Smooth muscle cell (in vitro differentiated cells): ENCODE measurements around the gene CACNB1. TPM values are rescaled to one million over a fixed set of nuclear protein-coding genes. Genes with fewer than 3 reads are reported as not detected.

Experiments
- DNase-seq: peaks from one replicate; lab custom pipeline; 2025; ENCODE audit not compliant: unreplicated experiment; lab: John Stamatoyannopoulos, UW
- H2AFZ ChIP-seq: fragments of 200-600 bp; sonication (generic); 2 replicates; pipeline ENCODE4 v1.6.0; 2016; ENCODE audit warnings: antibody characterized with exemption, low read depth, mild to moderate bottlenecking
- H3F3A ChIP-seq: fragments of 200-600 bp; sonication (generic); 2 replicates; pipeline ENCODE4 v1.6.0; 2017; ENCODE audit warnings: antibody characterized with exemption, low read depth
- H3K27ac ChIP-seq: fragments of 200-600 bp; sonication (generic); 2 replicates; pipeline ENCODE4 v1.5.1; 2016; ENCODE audit warnings: low read depth, mild to moderate bottlenecking
- H3K27me3 ChIP-seq: fragments of 200-600 bp; sonication (generic); 2 replicates; pipeline ENCODE4 v1.6.1; 2016; ENCODE audit warnings: low read depth, mild to moderate bottlenecking
- H3K36me3 ChIP-seq: fragments of 200-600 bp; sonication (generic); 2 replicates; pipeline ENCODE4 v1.5.1; 2016; ENCODE audit warnings: low read depth
- H3K4me1 ChIP-seq: fragments of 200-600 bp; sonication (generic); 2 replicates; pipeline ENCODE4 v1.5.1; 2016; ENCODE audit warnings: low read depth
- H3K4me2 ChIP-seq: fragments of 200-600 bp; sonication (generic); 2 replicates; pipeline ENCODE4 v1.6.0; 2016; ENCODE audit warnings: mild to moderate bottlenecking
- H3K4me3 ChIP-seq: fragments of 200-600 bp; sonication (generic); 2 replicates; pipeline ENCODE4 v1.5.1; 2016; ENCODE audit warnings: mild to moderate bottlenecking
- H3K79me2 ChIP-seq: fragments of 200-600 bp; sonication (generic); 2 replicates; pipeline ENCODE4 v1.6.0; 2016; ENCODE audit warnings: low read depth, mild to moderate bottlenecking
- H3K9ac ChIP-seq: fragments of 200-600 bp; sonication (generic); 2 replicates; pipeline ENCODE4 v1.6.0; 2016; ENCODE audit warnings: low read depth
- H3K9me3 ChIP-seq: fragments of 200-600 bp; sonication (generic); replicated peaks from 2 replicates; pipeline ENCODE4 v1.5.1; 2016; ENCODE audit warnings: low read depth
- H4K20me1 ChIP-seq: fragments of 200-600 bp; sonication (generic); 2 replicates; pipeline ENCODE4 v1.6.0; 2016; ENCODE audit warnings: low read depth
- CTCF ChIP-seq: fragments of 200-600 bp; sonication (generic); IDR thresholded peaks from 2 replicates; pipeline ENCODE4 v1.5.1; 2017; ENCODE audit warnings: borderline replicate concordance, mild to moderate bottlenecking, antibody characterized with exemption; ENCODE audit not compliant: insufficient read depth, poor library complexity, severe bottlenecking
- WGBS: methylation state at CpG from one replicate; pipeline ENCODE4 v1.1.7; 2016; ENCODE audit warnings: low lambda C conversion rate; 5-methylcytosine and 5-hydroxymethylcytosine counted together
- polyA plus RNA-seq: library from polyadenylated mRNA; unstranded; fragments of >200 nt; fragmentation: Nextera tagmentation; extraction: Ambion mirVana; gene quantifications from 2 replicates; pipeline ENCODE4 v1.2.1, GENCODE V29; 2016
- total RNA-seq: library from RNA; depleted of rRNA; stranded (reverse); fragments of >200 nt; gene quantifications from 2 replicates; pipeline ENCODE4 v1.2.3, GENCODE V29; 2014

The CACNB1 gene
- total and polyA plus RNA-seq, 2 experiments from 2014 or later = 7.1 to 9.2 TPM

DNA sequence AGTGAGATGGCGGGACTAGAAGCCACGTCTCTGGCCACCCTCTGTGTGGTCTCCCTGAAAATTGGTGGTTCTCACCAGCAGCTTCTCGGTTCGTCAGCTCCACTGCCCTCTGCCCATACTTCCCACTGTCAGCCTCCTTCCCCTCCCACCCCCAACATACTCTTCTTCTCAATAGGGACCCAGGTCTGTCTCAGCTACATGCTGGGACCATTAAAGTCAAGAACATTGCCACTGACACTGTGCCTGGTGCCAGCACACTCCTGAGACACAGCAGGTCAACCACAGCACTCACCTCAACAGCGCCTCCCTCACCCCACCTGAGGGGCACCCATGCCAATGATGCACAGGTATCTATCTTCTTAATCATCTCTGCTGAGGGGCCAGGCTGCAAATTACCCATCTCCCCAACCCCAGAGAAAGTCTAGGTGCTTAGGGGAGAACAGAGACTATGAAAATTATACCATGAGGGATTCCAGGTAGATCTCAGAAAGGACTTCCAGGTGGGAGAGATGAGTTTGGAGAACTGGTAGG, 47.3 kb downstream of the CACNB1 start:
- Histone ChIP-seq H3K9ac (no peak overlapping the region), H3F3A (no peaks in the 10 kb centered on the region), H3K4me2 (no peak overlapping the region), H2AFZ (no peak overlapping the region), H3K27me3 (peaks cover 11% of the 10 kb centered on the region), H3K9me3 (no peaks in the 10 kb centered on the region), H3K4me3 (no peak overlapping the region), H3K27ac (no peak overlapping the region), H3K36me3 (no peaks in the 10 kb centered on the region), H3K4me1 (peaks cover 6% of the 10 kb centered on the region), H4K20me1 (no peaks in the 10 kb centered on the region), H3K79me2 (no peaks in the 10 kb centered on the region)
- no peak for DNase-seq
- no peak for TF ChIP-seq CTCF
- WGBS = 79% methylated on average over 5 of the region's 5 CpGs

DNA sequence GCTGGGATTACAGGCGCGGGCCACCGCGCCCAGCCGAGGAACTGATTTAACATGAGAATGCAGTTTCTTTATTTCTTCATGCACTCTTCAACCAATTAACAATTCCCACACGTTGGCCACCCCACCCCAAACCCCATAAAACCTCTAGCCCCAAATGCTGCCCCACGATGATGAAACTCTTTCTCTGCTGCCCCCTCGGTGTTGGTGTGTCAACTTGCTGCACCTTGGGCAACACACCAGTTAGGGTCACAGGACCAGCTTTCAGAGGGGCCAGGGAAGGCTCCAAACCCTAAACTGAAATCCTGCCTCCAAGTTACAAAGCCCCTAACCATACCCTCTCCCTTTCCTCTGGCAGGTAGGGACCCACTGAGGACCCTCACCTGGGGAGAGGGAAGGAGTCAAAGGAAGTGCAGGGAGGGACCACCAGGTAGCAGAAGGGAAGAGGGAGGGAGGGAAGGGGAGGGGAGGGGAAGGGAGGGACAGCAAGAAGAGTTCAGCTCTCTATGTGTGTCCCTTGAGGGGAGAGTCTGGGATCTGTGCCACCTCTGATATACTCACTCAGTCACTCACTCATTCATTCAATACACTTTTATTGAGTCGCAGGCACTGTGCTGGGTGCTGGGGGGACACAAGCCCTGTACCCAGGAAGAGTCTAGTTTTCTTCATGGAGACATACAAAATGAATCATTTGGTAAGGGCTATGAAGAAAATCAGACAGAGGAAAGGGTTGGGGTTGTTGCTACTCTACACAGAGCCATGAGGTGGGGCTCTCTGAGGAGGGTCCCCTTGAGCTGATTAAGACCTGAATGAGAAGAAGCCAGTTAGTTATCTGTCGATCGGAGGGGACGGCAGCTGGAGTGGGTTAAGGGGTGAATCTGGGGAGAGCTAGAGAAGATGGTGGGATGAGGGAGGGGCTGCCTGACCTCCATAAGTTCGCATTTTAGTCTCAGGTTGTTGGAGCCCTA, 50.0 kb downstream of the CACNB1 start:
- no peak overlapping the region for H3K27ac ChIP-seq
- H3K9ac ChIP-seq = no peak overlapping the region
- no peak overlapping the region for H3K4me2 ChIP-seq
- TF ChIP-seq CTCF = no peak
- 78% methylated on average over 13 of the region's 13 CpGs for whole genome bisulfite sequencing
- no peak overlapping the region for H3K4me3 ChIP-seq
- no peaks in the 10 kb centered on the region for H4K20me1 ChIP-seq
- peaks cover 6% of the 10 kb centered on the region for H3K4me1 ChIP-seq
- no peaks in the 10 kb centered on the region for H3K79me2 ChIP-seq
- DNase-seq = no peak
- H3K9me3 ChIP-seq = no peaks in the 10 kb centered on the region
- H3F3A ChIP-seq = no peaks in the 10 kb centered on the region
- H2AFZ ChIP-seq = no peak overlapping the region
- peaks cover 11% of the 10 kb centered on the region for H3K27me3 ChIP-seq
- H3K36me3 ChIP-seq = no peaks in the 10 kb centered on the region

DNA sequence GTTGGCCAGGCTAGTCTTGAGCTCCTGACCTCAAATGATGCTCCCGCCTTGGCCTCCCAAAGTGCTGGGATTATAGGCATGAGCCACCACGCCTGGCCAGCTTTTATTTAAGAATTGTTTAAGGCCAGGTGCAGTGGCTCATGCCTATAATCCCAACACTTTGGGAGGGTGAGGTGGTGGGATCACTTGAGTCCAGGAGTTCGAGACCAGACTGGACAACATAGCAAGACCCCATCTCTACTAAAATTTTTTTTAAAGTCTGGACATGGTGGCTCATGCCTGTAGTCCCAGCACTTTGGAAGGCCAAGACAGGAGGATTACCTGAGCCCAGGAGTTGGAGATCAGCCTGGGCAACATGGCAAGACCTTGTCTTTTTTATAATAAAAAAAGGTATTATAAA, 51.2 kb downstream of the CACNB1 start:
- 96% methylated on average over 3 of the region's 3 CpGs for WGBS
- Histone ChIP-seq H3K27ac (no peak overlapping the region), H3K36me3 (no peaks in the 10 kb centered on the region), H3K9me3 (no peaks in the 10 kb centered on the region), H3F3A (no peaks in the 10 kb centered on the region), H3K4me3 (no peak overlapping the region), H4K20me1 (no peaks in the 10 kb centered on the region), H2AFZ (no peak overlapping the region), H3K4me2 (no peak overlapping the region), H3K27me3 (peaks cover 11% of the 10 kb centered on the region), H3K79me2 (no peaks in the 10 kb centered on the region), H3K9ac (no peak overlapping the region), H3K4me1 (no peaks in the 10 kb centered on the region)
- DNase-seq = no peak
- no peak for TF ChIP-seq CTCF
